RWPE2 (cell line): ENCODE data around the gene MAPK7.

Experiments
- ATAC-seq: fragments of 200-7000 bp; cut with Tn5 transposase; 3 replicates; pipeline ENCODE4 v1.9.1; 2021; ENCODE audit warnings: low read depth
- DNase-seq: peaks from one replicate; pipeline ENCODE4 v3.0.0-alpha.2; 2020; ENCODE audit warnings: low spot score
- H3K27ac ChIP-seq: fragments of 450-650 bp; 2 replicates; pipeline ENCODE4 v1.5.1; 2017; ENCODE audit warnings: mild to moderate bottlenecking; ENCODE audit not compliant: poor library complexity, severe bottlenecking
- H3K27me3 ChIP-seq: fragments of 250-450 bp; sonication (Bioruptor Pico); 2 replicates; pipeline ENCODE4 v1.5.1; 2021; ENCODE audit warnings: mild to moderate bottlenecking, moderate library complexity; ENCODE audit not compliant: insufficient read depth, poor library complexity, severe bottlenecking
- H3K36me3 ChIP-seq: fragments of 250-450 bp; sonication (Bioruptor Pico); 2 replicates; pipeline ENCODE4 v1.5.1; 2020; ENCODE audit warnings: low read depth, mild to moderate bottlenecking, moderate library complexity
- H3K4me1 ChIP-seq: fragments of 250-450 bp; sonication (Bioruptor Pico); 2 replicates; pipeline ENCODE4 v1.5.1; 2021; ENCODE audit warnings: mild to moderate bottlenecking, moderate library complexity; ENCODE audit not compliant: insufficient read depth, poor library complexity, severe bottlenecking
- H3K4me3 ChIP-seq: fragments of 250-450 bp; sonication (Bioruptor Pico); 2 replicates; pipeline ENCODE4 v1.5.1; 2021; ENCODE audit warnings: mild to moderate bottlenecking, moderate library complexity; ENCODE audit not compliant: severe bottlenecking
- H3K9me3 ChIP-seq: fragments of 250-450 bp; sonication (Bioruptor Pico); 2 replicates; pipeline ENCODE4 v1.5.1; 2021; ENCODE audit warnings: mild to moderate bottlenecking, moderate library complexity; ENCODE audit not compliant: severe bottlenecking
- CTCF ChIP-seq: fragments of 450-650 bp; IDR thresholded peaks from one replicate; pipeline ENCODE4 v1.5.1; 2017; ENCODE audit warnings: mild to moderate bottlenecking, moderate library complexity; ENCODE audit not compliant: poor library complexity, severe bottlenecking

The MAPK7 gene

GRCh38 chr17:19421219-19421618, 42.9 kb downstream of the MAPK7 start:
- ATAC-seq, result no peak
- Histone ChIP-seq H3K4me1 (no peaks in the 10 kb centered on the region), H3K9me3 (no peaks in the 10 kb centered on the region), H3K27ac (no peak overlapping the region), H3K27me3 (no peaks in the 10 kb centered on the region), H3K36me3 (no peaks in the 10 kb centered on the region), H3K4me3 (no peak overlapping the region)
- DNase-seq, result no peak
- TF ChIP-seq CTCF, result no peak

- Histone ChIP-seq H3K9me3 (no peaks in the 10 kb centered on the region), H3K27ac (no peak overlapping the region), H3K4me3 (no peak overlapping the region), H3K36me3 (no peaks in the 10 kb centered on the region), H3K4me1 (no peaks in the 10 kb centered on the region), H3K27me3 (no peaks in the 10 kb centered on the region)
- DNase-seq, result no peak
- TF ChIP-seq CTCF, result no peak
- ATAC-seq, result no peak
Measured at GRCh38 chr17:19421926-19422325, 43.6 kb downstream of the MAPK7 start.

GRCh38 chr17:19424934-19425868, 46.9 kb downstream of the MAPK7 start:
- H3K27me3 ChIP-seq, result no peaks in the 10 kb centered on the region
- H3K9me3 ChIP-seq, result no peaks in the 10 kb centered on the region
- no peak for TF ChIP-seq CTCF
- H3K4me3 ChIP-seq, result no peak overlapping the region
- no peak overlapping the region for H3K27ac ChIP-seq
- no peak for ATAC-seq
- H3K4me1 ChIP-seq, result no peaks in the 10 kb centered on the region
- no peak for DNase-seq
- H3K36me3 ChIP-seq, result no peaks in the 10 kb centered on the region

- ATAC-seq (no peak), DNase-seq (no peak)
- Histone ChIP-seq H3K4me3 (no peak overlapping the region), H3K27me3 (no peaks in the 10 kb centered on the region), H3K36me3 (no peaks in the 10 kb centered on the region), H3K9me3 (no peaks in the 10 kb centered on the region), H3K4me1 (no peaks in the 10 kb centered on the region), H3K27ac (no peak overlapping the region)
- no peak for TF ChIP-seq CTCF
Measured at GRCh38 chr17:19426631-19427030, 48.3 kb downstream of the MAPK7 start.

- no peak for TF ChIP-seq CTCF
- no peak overlapping the region for H3K4me3 ChIP-seq
Measured at GRCh38 chr17:19431691-19432090, 53.4 kb downstream of the MAPK7 start.

More at GRCh38 chr17:19431691-19432090, 53.4 kb downstream of the MAPK7 start:
- H3K4me1 ChIP-seq, result no peaks in the 10 kb centered on the region
- no peak overlapping the region for H3K27ac ChIP-seq
- no peaks in the 10 kb centered on the region for H3K9me3 ChIP-seq
- ATAC-seq, result no peak
- no peak for DNase-seq
- no peaks in the 10 kb centered on the region for H3K36me3 ChIP-seq
- no peaks in the 10 kb centered on the region for H3K27me3 ChIP-seq
